HFFc6 (cell line): ENCODE results near the gene FHL2. TPM values are rescaled to one million over a fixed set of nuclear protein-coding genes. Genes with fewer than 3 reads are reported as not detected.
"Not testable (repeated sequence)": the region's sequence is repeated elsewhere in the genome, so short reads cannot be mapped to it uniquely, and the experiment has no call there.

Experiments used
- DNase-seq: peaks from one replicate; pipeline ENCODE4 v3.0.0-alpha.2; 2018
- H3K27ac Mint-ChIP-seq: 2 replicates; pipeline ENCODE4 v1.8.0; 2020; ENCODE audit warnings: mild to moderate bottlenecking, mixed read lengths
- H3K27me3 Mint-ChIP-seq: 2 replicates; pipeline ENCODE4 v1.8.0; 2021; ENCODE audit warnings: mild to moderate bottlenecking, moderate library complexity, mixed read lengths; ENCODE audit not compliant: insufficient read depth
- H3K36me3 Mint-ChIP-seq: 2 replicates; pipeline ENCODE4 v1.8.0; 2021; ENCODE audit warnings: low read depth, mixed read lengths
- H3K4me1 Mint-ChIP-seq: 2 replicates; pipeline ENCODE4 v1.8.0; 2020; ENCODE audit warnings: low read depth, mixed read lengths
- H3K4me3 Mint-ChIP-seq: 2 replicates; pipeline ENCODE4 v1.8.0; 2020; ENCODE audit warnings: mild to moderate bottlenecking, moderate library complexity, mixed read lengths
- H3K9me3 Mint-ChIP-seq: 2 replicates; pipeline ENCODE4 v1.8.0; 2020; ENCODE audit warnings: mild to moderate bottlenecking, mixed read lengths
- total RNA-seq, 6 experiments: library from RNA; stranded (reverse); fragmentation: NEBNext Ultra II Directional; extraction: Animal tissue kit (Norgen Biotek cat#: 25700); gene quantifications; 2 replicates in 1 of 6; 3 replicates in 5 of 6; pipeline ENCODE4 v1.2.3, GENCODE V29; 2021
- TF ChIP-seq, protein P1 (sequence below): fragments of 200-600 bp; sonication (generic); IDR thresholded peaks from 2 replicates; pipeline ENCODE4 v1.5.0; 2021; ENCODE audit warnings: antibody characterized with exemption, mild to moderate bottlenecking

The FHL2 gene
- total RNA-seq, 6 experiments from 2014 or later, result 211 to 281 (median 243) TPM

DNA sequence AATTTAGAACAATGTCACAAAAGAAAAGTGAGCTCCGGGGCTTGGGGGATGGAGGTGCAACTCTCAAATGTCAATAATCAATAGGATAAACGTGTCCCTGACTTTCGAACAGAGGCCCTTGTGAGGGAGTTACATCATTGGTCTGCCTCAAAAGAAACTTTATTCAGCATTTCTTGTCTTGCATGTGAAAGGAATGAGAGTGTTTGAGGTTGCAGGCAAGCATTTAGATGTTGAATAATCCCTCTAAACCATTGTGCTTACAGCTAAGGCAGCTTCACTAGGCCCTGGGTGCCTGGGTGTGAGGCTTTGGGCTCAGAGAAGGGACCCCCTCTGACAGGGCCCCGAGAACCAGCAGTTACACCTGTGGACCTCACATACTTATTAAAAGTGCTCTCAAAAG lies 28.6 kb upstream of the FHL2 start:
- Mint-ChIP-seq H3K27me3 (peaks cover 17% of the 10 kb centered on the region), H3K4me3 (no peak overlapping the region), H3K9me3 (peaks cover 13% of the 10 kb centered on the region), H3K4me1 (peaks cover 33% of the 10 kb centered on the region), H3K36me3 (peaks cover 6% of the 10 kb centered on the region), H3K27ac (no peak overlapping the region)
- TF ChIP-seq, protein P1, sequence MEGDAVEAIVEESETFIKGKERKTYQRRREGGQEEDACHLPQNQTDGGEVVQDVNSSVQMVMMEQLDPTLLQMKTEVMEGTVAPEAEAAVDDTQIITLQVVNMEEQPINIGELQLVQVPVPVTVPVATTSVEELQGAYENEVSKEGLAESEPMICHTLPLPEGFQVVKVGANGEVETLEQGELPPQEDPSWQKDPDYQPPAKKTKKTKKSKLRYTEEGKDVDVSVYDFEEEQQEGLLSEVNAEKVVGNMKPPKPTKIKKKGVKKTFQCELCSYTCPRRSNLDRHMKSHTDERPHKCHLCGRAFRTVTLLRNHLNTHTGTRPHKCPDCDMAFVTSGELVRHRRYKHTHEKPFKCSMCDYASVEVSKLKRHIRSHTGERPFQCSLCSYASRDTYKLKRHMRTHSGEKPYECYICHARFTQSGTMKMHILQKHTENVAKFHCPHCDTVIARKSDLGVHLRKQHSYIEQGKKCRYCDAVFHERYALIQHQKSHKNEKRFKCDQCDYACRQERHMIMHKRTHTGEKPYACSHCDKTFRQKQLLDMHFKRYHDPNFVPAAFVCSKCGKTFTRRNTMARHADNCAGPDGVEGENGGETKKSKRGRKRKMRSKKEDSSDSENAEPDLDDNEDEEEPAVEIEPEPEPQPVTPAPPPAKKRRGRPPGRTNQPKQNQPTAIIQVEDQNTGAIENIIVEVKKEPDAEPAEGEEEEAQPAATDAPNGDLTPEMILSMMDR, result no peak
- DNase-seq, result no peak

DNA sequence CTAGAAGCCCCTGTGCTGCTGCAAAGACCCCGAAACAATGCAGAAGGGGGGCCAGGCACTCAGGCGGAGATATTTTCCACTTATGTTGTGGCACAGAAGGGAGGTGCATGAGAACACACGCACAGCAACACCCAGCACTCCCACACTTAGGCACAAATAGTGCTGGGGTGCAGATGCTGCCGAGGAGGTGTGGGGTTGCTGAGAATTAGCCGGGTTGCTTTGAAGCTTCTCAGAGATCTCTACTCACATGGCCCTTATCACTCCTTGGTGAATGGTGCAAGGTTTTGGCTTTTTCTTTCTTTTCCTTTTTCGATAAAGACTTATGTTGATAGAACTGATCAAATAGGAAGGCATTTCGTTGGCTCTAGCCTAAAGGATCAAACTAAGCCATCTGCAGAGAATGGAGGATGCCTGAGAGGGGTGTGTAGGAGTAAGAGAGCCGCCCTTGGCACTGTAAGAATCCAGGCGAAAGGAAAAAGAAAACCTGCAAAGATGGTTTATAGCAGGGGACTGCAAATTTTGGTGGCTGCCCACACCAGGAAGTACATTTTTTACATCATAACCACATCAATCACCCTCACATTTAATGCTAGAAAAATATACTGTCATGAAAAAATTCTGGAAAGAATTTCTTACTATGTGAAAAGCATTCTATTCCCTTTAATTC lies 27.9 kb upstream of the FHL2 start:
- Mint-ChIP-seq H3K27me3 (peaks cover 18% of the 10 kb centered on the region), H3K36me3 (peaks cover 6% of the 10 kb centered on the region), H3K4me1 (peaks cover 25% of the 10 kb centered on the region), H3K9me3 (peaks cover 13% of the 10 kb centered on the region), H3K27ac (no peak overlapping the region), H3K4me3 (no peak overlapping the region)
- TF ChIP-seq, protein P1, result no peak
- no peak for DNase-seq

DNA sequence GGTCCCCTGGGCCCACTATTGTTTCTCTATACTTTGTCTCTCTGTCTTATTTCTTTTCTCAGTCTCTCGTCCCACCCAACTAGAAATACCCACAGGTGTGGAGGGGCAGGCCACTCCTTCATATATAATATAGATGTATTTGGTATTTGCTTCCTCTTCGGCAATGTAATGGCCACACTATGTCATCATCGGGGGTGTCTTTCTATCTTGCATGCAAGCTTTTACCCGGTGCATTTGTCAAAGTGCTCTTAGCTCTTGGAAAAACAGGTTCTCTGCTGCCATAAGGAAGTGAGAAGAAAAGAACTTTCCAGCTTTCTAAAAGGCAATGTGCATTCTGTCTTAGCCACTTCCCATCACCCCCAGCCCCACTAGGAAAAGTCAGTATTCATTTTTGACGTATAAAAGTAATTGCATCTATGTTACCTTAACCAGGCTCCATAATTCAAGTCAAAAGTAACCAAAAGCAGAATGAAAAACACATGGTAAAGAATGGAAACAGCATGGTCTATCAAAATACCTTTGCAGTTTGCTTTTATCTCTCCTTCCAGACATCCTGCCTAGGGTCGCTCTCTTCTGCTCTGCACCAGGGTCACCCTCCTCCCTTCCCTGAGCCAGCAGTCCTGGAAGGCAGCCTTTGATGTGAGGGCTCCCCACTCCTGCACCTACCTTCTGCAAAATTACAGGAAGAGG lies 27.2 kb upstream of the FHL2 start:
- TF ChIP-seq, protein P1, result no peak
- no peak for DNase-seq
- H3K9me3 Mint-ChIP-seq, result peaks cover 13% of the 10 kb centered on the region
- H3K27ac Mint-ChIP-seq, result no peak overlapping the region
- H3K27me3 Mint-ChIP-seq, result peaks cover 25% of the 10 kb centered on the region
- no peak overlapping the region for H3K4me3 Mint-ChIP-seq
- H3K4me1 Mint-ChIP-seq, result peaks cover 19% of the 10 kb centered on the region
- peaks cover 13% of the 10 kb centered on the region for H3K36me3 Mint-ChIP-seq

DNA sequence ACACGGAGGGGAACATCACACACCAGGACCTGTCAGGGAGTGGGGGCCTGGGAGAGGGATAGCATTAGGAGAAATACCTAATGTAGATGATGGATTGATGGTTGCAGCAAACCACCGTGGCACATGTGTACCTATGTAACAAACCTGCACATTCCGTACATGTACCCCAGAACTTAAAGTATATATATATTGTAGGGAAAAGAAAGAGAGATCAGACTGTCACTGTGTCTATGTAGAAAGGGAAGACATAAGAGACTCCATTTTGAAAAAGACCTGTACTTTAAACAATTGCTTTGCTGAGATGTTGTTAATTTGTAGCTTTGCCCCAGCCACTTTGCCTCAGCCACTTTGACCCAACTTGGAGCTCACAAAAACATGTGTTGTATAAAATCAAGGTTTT lies 26.0 kb upstream of the FHL2 start:
- Mint-ChIP-seq H3K27me3 (peaks cover 34% of the 10 kb centered on the region), H3K36me3 (peaks cover 13% of the 10 kb centered on the region), H3K4me1 (peaks cover 17% of the 10 kb centered on the region), H3K9me3 (peaks cover 17% of the 10 kb centered on the region)
- not testable (repeated sequence) for H3K4me3 Mint-ChIP-seq, H3K27ac Mint-ChIP-seq, DNase-seq

DNA sequence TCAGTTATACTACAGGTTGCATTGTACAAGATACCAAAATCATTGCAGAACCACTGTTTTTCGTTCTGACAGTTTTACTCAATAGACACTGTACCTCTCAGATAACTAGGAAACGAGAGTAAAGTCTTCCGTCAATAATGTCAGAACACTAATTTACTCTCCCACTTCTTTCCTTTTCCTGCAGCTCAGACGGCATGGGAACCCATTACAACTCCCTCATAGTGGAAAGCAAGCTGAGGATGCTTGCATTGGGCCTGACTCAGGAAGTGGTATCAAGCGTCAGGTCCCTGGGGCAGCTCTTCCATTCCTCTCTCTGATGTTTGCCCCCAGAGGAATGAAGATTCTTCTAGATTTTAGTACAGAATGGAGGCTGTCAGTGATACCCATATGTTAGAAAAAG lies 23.9 kb upstream of the FHL2 start:
- Mint-ChIP-seq H3K4me3 (no peak overlapping the region), H3K27me3 (peaks cover 35% of the 10 kb centered on the region), H3K4me1 (peaks cover 22% of the 10 kb centered on the region), H3K27ac (no peak overlapping the region), H3K9me3 (peaks cover 18% of the 10 kb centered on the region), H3K36me3 (peaks cover 13% of the 10 kb centered on the region)
- DNase-seq, result no peak
- TF ChIP-seq, protein P1, result no peak

DNA sequence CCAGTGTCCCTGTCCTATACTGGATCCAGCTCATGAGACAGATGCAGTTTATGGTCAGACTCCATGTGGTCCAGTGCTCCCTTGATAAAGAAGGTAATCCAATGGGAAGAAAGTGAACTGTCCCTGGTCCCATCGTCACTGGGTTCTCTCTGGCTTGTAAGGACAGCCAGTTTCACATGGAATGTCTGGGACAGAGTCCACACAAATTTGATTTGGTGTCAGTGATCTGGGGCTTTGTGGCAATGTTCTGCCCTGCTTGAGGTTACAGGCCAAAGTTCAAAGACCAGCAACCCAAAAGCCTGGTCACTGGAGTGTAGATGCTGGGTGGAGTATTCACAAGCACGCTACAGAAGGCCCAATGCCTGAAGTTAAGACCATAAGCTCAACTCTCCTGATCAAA lies 22.2 kb upstream of the FHL2 start:
- H3K27me3 Mint-ChIP-seq, result peaks cover 34% of the 10 kb centered on the region
- DNase-seq, result no peak
- H3K4me3 Mint-ChIP-seq, result no peak overlapping the region
- H3K4me1 Mint-ChIP-seq, result peaks cover 12% of the 10 kb centered on the region
- peaks cover 18% of the 10 kb centered on the region for H3K9me3 Mint-ChIP-seq
- TF ChIP-seq, protein P1, result no peak
- peaks cover 13% of the 10 kb centered on the region for H3K36me3 Mint-ChIP-seq
- H3K27ac Mint-ChIP-seq, result no peak overlapping the region
